NCI-H2196 treated with DMSO at 0.1 percent for 48 hours (cell line): ENCODE measurements around the gene FOXO3B.
"Not testable (repeated sequence)": the region's sequence is repeated elsewhere in the genome, so short reads cannot be mapped to it uniquely, and the experiment has no call there.

Experiments
- DNase-seq: peaks from one replicate; lab custom pipeline; 2025; ENCODE audit not compliant: unreplicated experiment; lab: John Stamatoyannopoulos, UW

Gene FOXO3B

GRCh38 chr17:18681767-18682571, at the start of gene FOXO3B:
FOXO3B (minus strand) TSS chr17:18682314; CDS start chr17:18681651, 663 bp downstream.
- DNase-seq, result peak; percentile 49

DNA sequence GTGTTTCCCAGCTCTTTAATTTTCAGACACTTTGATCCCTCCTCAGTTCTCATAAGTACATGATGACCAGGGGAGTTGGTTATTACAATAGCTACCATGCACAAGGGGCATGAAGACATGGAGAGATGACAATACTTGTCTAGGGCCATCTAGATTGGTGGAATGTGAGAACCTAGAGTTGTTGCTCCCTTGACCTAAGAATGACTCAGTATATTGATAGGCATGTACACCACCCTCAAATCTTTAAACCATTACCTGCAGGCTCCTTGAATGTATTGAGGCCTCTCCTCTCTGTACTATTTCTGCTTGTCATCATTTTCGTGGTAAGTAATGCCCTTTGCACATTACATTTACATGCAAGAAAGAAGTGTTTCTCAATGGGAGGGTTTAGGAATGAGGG, 41.4 kb upstream of the FOXO3B start:
- DNase-seq, result not testable (repeated sequence)

GRCh38 chr17:18722612-18723011, 40.5 kb upstream of the FOXO3B start:
- not testable (repeated sequence) for DNase-seq

DNA sequence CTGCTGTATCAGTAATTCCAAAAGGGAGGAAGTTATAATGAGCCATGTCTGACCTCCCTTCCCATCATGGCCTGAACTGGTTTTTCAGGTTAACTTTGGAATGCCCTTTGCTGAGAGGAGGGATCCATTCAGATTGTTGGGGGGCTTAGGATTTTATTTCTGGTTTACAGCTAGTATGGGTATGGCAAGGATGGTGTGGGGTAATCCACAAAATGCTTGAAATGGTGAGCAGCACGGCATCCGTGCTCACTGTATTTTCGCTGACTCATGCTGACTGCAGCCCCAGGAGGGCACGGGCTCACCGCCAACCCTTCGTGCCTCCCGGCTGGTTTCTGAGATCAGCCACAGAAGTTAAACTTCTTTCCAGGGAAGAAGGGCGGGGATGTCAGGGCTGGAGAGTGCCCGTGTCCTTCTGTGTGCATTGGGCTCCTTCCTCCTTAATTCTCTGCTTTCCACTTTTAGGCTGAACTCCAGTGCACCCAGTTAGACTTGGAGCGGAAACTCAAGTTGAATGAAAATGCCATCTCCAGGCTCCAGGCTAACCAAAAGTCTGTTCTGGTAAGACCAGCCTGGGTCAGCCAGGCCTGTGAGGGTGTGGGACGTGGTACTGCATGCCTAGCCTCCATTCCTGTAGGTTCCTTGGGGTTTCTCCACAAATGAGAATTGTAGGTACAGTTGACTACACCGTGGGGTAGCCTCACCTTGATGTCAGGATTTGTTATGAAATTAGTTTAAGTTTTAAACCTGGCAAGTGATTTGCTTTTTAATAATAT, 39.8 kb upstream of the FOXO3B start:
- DNase-seq, result not testable (repeated sequence)

DNA sequence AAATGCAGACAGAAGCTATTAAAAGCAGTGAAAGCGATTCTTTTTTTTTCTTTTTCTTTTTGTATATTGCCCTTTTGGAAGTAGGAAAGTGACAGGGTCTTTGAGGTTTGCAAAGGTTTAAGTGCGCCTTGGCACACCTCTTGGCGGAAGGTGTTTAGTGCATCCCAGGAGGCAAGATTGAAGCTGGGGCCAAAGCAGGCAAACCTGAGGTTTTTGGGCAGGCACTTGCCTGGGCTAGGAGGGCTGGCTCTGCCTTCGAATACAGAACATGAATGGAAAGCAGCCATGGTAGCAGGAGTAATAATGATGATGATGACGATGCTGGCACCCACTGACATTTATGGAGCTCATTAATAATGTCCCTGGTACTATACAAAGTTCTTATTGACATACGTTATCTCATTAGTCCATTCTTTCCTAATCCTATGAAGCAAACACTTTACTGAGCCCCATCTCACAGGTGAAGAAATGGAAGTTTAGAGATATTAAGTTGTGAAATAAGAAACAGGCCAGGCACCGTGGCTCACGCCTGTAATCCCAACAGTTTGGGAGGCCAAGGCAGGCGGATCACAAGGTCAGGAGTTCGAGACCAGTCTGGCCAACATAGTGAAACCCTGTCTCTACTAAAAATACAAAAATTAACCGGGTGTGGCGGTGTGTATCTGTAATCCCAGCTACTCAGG, 37.5 kb upstream of the FOXO3B start:
- not testable (repeated sequence) for DNase-seq

DNA sequence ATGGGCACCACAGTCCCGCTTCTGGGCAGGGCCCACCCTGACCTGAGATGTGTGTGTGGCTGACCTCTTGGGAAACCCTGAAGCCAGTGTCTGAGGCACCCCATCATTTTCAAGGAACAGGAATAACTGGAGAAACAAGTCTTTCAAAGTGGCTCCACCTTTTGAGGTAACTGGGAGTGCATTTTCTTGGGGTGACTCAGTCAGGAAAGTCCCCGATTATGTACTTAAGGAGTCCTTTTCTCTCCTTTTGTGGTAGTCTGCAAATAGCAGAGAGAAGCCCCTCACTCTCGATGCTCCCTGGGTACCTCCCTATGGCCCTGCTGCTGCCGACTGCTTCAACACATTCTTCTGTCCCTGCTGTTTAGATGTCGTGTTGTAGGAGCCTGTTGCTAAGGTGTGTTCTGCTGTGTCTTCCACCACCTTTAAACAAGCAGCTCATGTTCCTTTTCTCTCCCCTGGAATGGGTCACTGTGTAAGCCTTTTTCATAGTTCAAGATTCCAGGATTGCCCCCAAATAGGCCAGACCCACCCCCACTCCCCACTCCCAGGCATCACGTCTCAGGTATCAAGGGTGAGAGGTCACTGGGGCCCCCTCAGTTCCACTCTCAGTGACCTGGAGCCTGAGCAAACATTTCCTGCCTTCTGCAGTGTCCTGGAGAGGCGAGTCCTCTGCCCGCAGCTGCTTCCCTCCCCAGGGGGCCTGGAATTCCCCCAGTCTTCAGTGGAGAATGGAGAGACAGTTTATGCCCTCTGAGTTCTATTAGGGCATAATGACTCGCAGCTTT, 36.7 kb upstream of the FOXO3B start:
- not testable (repeated sequence) for DNase-seq

GRCh38 chr17:18712354-18712999, 30.4 kb upstream of the FOXO3B start:
- not testable (repeated sequence) for DNase-seq

DNA sequence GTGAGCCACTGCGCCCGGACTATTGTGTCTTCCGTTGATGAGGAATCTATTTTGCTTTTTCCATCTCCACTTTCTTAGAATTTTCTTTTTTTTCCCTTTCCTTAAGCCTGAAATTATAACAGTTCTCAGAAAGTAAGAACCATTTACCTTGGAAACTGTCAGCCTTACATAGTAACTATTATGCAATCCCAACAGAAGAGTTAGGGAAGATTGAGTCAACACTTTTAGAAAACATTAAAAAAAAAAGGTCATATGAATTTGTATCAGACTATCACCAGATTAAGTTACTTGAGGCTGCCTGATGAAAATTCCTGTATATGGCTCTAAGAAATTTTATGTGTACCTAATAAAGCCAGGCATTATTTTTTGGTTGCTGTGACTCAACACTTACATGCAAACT, 26.1 kb upstream of the FOXO3B start:
- not testable (repeated sequence) for DNase-seq

DNA sequence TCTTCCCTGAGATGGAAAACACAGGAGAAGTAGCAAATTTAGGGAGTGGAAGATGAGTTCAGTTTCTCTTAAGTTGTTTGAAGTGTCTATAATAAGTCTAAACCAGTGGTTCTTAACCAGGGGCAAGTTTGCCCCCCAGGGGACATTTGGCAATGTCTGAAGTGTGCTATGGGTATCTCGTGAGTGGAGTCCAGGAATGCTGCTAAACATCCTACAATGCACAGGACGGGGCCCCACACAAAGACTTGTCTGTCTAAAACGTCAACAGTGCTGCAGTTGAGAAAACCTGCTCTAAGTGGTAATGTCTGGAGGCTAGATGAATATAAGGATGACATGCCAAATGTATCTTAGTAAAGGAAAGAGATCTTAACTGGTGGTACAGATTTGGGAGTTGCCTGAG, 23.8 kb upstream of the FOXO3B start:
- DNase-seq, result not testable (repeated sequence)

- DNase-seq, result not testable (repeated sequence)
Observed at GRCh38 chr17:18698473-18699103, 16.5 kb upstream of the FOXO3B start.

GRCh38 chr17:18695143-18695542, 13.0 kb upstream of the FOXO3B start:
- not testable (repeated sequence) for DNase-seq

- not testable (repeated sequence) for DNase-seq
Observed at GRCh38 chr17:18682668-18683067, 554 bp upstream of the FOXO3B start.

DNA sequence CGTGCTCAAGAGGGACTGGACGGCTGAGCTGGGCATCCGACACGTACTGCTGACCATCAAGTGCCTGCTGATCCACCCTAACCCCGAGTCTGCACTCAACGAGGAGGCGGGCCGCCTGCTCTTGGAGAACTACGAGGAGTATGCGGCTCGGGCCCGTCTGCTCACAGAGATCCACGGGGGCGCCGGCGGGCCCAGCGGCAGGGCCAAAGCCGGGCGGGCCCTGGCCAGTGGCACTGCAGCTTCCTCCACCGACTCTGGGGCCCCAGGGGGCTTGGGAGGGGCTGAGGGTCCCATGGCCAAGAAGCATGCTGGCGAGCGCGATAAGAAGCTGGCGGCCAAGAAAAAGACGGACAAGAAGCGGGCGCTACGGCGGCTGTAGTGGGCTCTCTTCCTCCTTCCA, 4.7 kb downstream of the FOXO3B start:
- not testable (repeated sequence) for DNase-seq

DNA sequence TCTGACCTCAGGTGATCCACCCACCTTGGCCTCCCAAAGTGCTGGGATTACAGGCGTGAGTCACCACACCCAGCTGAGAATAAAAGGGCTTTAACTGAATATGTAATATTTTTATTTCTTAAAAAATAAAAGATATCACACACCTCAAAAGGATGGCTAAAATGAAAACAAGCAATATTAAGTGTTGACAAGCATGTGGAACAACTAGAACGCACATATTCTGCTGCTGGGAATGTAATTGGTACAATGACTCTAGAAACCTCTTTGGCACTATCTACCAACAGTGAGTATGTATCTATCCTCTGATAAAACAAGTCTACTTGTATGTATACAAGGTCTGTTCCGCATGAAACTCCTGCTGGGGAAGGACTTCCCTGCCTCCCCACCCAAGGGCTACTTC, 5.2 kb downstream of the FOXO3B start:
- not testable (repeated sequence) for DNase-seq

DNA sequence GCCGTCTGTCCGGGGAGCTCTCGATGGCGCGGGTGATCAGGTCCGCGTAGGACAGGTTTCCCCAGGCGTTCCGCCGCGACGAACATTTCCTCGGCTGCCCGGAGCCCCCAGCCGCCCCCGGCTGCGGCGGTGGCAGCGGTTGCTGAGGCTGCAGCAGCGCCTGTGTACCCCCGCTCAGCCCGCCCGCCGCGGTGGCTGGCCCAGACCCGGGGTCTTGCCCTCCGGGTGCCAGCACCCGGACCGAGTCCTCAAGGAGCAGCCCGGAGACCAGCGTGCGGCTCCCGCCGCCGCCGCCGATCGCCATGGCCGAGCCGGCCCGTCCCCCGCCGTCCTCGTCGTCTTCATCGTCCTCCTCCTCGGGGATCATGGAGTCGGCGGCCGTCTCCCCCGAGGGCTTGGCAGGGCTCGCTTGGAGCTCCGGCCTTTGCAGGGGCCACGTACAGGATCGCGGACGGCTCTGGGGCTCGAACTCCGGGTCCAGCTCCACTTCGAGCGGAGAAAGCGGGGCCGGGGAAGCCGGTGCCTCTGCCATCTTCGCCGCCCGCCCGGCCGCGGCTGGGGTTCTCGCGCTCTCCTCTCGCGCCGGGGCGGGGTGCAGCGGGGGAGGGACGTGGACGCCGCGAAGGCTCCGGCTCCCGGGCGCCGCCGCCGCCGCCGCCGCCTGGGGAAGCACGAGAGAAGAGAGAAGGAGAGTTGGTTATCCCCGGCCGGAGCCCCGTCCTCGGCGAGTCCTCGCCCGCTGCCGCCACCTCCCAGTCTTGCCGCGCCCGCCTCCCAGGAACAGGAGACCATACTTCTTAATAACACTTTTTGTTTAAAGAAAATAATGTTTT, 9.5 kb downstream of the FOXO3B start:
- not testable (repeated sequence) for DNase-seq

DNA sequence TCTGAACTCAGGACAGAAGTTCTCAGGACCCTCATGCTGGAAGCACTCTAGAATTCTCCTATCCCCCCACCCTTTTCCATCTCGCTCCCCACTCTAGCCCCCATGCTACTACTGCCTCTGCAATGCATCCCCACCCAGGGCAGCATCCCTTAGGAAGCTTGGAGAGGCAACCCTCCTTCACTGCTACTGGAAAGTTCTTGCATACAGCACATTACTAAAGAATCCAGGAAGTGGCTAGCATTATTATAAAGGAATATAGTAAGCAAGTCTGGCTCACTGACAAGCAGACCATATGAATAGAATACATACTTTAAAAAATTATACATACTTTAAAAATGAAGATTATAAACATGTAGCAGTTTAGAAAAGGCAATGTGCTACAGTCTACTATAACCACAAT, 13.5 kb downstream of the FOXO3B start:
- DNase-seq, result not testable (repeated sequence)

- DNase-seq, result not testable (repeated sequence)
Observed at GRCh38 chr17:18667535-18667934, 14.6 kb downstream of the FOXO3B start.

- DNase-seq, result not testable (repeated sequence)
Observed at GRCh38 chr17:18666326-18666725, 15.8 kb downstream of the FOXO3B start.
